H1 (cell line): ENCODE data around the gene RNF141. TPM values are rescaled to one million over a fixed set of nuclear protein-coding genes. Genes with fewer than 3 reads are reported as not detected.

Source experiments
- CTCF ChIA-PET: fragments of 300-600 bp; sonication (Branson Sonifier 250); formaldehyde crosslinking; loops from one replicate; lab custom pipeline; 2021; ENCODE audit not compliant: partially characterized antibody; lab: Charles Lee
- POLR2A ChIA-PET: fragments of 300-600 bp; sonication (Branson Sonifier 250); formaldehyde crosslinking; loops from one replicate; lab custom pipeline; 2021; ENCODE audit warnings: inconsistent platforms; ENCODE audit not compliant: partially characterized antibody; lab: Charles Lee
- DNase-seq, 2 experiments: peaks; one replicate each; pipeline versions ENCODE4 v3.0.0 to v3.0.0-alpha.2; 2010 to 2022; ENCODE audit warnings: low spot score in 2 of 2, low read depth in 1 of 2, mixed read lengths in 1 of 2
- FAIRE-seq: peaks from 2 replicates; lab custom pipeline; 2011; peaks lifted over from hg19 to GRCh38; lab: Jason Lieb, UNC
- H2AFZ ChIP-seq: 2 replicates; pipeline ENCODE4 v1.8.1; 2012; ENCODE audit warnings: low read length, inconsistent platforms
- H2AK5ac ChIP-seq: 2 replicates; pipeline ENCODE4 v1.6.1; 2013; ENCODE audit warnings: low read depth, low read length
- H2BK120ac ChIP-seq: replicated peaks from 2 replicates; pipeline ENCODE3; 2013; ENCODE audit warnings: low read depth, low read length, inconsistent platforms
- H2BK12ac ChIP-seq: 2 replicates; pipeline ENCODE4 v1.6.1; 2013; ENCODE audit warnings: low read depth, low read length
- H2BK15ac ChIP-seq: 2 replicates; pipeline ENCODE4 v1.6.1; 2013; ENCODE audit warnings: low read length
- H2BK20ac ChIP-seq: 2 replicates; pipeline ENCODE4 v1.6.1; 2013; ENCODE audit warnings: low read length
- H2BK5ac ChIP-seq: 2 replicates; pipeline ENCODE4 v1.6.1; 2013; ENCODE audit warnings: low read depth, low read length
- H3K14ac ChIP-seq: 2 replicates; pipeline ENCODE4 v1.6.1; 2013; ENCODE audit warnings: inconsistent platforms; ENCODE audit not compliant: insufficient read length
- H3K18ac ChIP-seq: 2 replicates; pipeline ENCODE4 v1.6.1; 2013; ENCODE audit warnings: low read length; ENCODE audit errors: extremely low read depth
- H3K23ac ChIP-seq: 2 replicates; pipeline ENCODE4 v1.6.1; 2013; ENCODE audit warnings: inconsistent platforms; ENCODE audit not compliant: insufficient read length
- H3K23me2 ChIP-seq: 2 replicates; pipeline ENCODE4 v1.6.1; 2013; ENCODE audit warnings: low read depth, low read length
- H3K27ac ChIP-seq: 2 replicates; pipeline ENCODE4 v1.6.1; 2011; ENCODE audit warnings: low read depth, low read length, inconsistent platforms
- H3K27me3 ChIP-seq, 4 experiments: replicated peaks in 1 of 4; 1 replicate in 1 of 4; 2 replicates in 3 of 4; pipeline versions ENCODE4 v1.6.1 to v1.8.1; 2011 to 2013; ENCODE audit warnings: low read length in 3 of 4, mild to moderate bottlenecking in 3 of 4, inconsistent platforms in 2 of 4, mixed read lengths in 2 of 4, moderate library complexity in 1 of 4; ENCODE audit not compliant: control insufficient read depth in 3 of 4, insufficient read depth in 3 of 4; ENCODE audit errors: extremely low read depth in 1 of 4
- H3K36me3 ChIP-seq, 4 experiments: 2 replicates each; pipeline versions ENCODE4 v1.6.1 to v1.8.1; 2011 to 2013; ENCODE audit warnings: mild to moderate bottlenecking in 4 of 4, low read length in 3 of 4, moderate library complexity in 2 of 4, control low read depth in 1 of 4, inconsistent platforms in 1 of 4; ENCODE audit not compliant: insufficient read depth in 4 of 4, control insufficient read depth in 2 of 4
- H3K4ac ChIP-seq: replicated peaks from 2 replicates; pipeline ENCODE3; 2013; ENCODE audit warnings: low read length, low read depth, mixed read lengths, inconsistent platforms; ENCODE audit not compliant: insufficient read length
- H3K4me1 ChIP-seq, 4 experiments: replicated peaks in 1 of 4; 1 replicate in 1 of 4; 2 replicates in 3 of 4; pipeline versions ENCODE4 v1.6.1 to v1.8.1; 2011 to 2013; ENCODE audit warnings: low read length in 3 of 4, inconsistent platforms in 2 of 4, mixed read lengths in 1 of 4; ENCODE audit not compliant: insufficient read depth in 4 of 4, control insufficient read depth in 3 of 4
- H3K4me2 ChIP-seq, 2 experiments: 2 replicates each; pipeline versions ENCODE4 v1.6.1 to v1.8.1; 2011 to 2013; ENCODE audit warnings: low read depth in 2 of 2, low read length in 2 of 2, control low read depth in 1 of 2, inconsistent platforms in 1 of 2, mild to moderate bottlenecking in 1 of 2; ENCODE audit not compliant: insufficient read depth in 1 of 2
- H3K4me3 ChIP-seq, 4 experiments: fragments of 200-600, 300-600 bp in 1 of 4; sonication (generic), shearing (Covaris generic), sonication (Bioruptor Twin) in 1 of 4; 2 replicates each; pipeline versions ENCODE4 v1.5.1 to v1.8.1; 2011 to 2016; ENCODE audit warnings: low read length in 4 of 4, low read depth in 3 of 4, control low read depth in 2 of 4, inconsistent platforms in 2 of 4, mild to moderate bottlenecking in 2 of 4, mixed read lengths in 1 of 4, moderate library complexity in 1 of 4; ENCODE audit not compliant: insufficient read depth in 2 of 4; ENCODE audit errors: extremely low read depth in 1 of 4
- H3K56ac ChIP-seq: replicated peaks from 2 replicates; pipeline ENCODE3; 2013; ENCODE audit warnings: low read depth, mild to moderate bottlenecking, mixed read lengths, low read length, inconsistent platforms; ENCODE audit not compliant: insufficient read length
- H3K79me1 ChIP-seq: 2 replicates; pipeline ENCODE4 v1.6.1; 2013; ENCODE audit warnings: low read depth, low read length, control low read depth
- H3K79me2 ChIP-seq, 2 experiments: 2 replicates each; pipeline versions ENCODE4 v1.6.1 to v1.8.1; 2012 to 2013; ENCODE audit warnings: low read length in 2 of 2, mild to moderate bottlenecking in 2 of 2, inconsistent platforms in 1 of 2; ENCODE audit not compliant: insufficient read depth in 2 of 2, control insufficient read depth in 1 of 2
- H3K9ac ChIP-seq, 4 experiments: replicated peaks in 1 of 4; 1 replicate in 1 of 4; 2 replicates in 3 of 4; pipeline versions ENCODE4 v1.6.1 to v1.8.1; 2011 to 2013; ENCODE audit warnings: low read depth in 3 of 4, low read length in 3 of 4, control low read depth in 2 of 4, mild to moderate bottlenecking in 2 of 4, moderate library complexity in 2 of 4, inconsistent platforms in 1 of 4; ENCODE audit errors: extremely low read depth in 1 of 4
- H3K9me3 ChIP-seq, 2 experiments: 2 replicates each; pipeline versions ENCODE4 v1.6.1 to v1.8.1; 2012 to 2013; ENCODE audit warnings: mild to moderate bottlenecking in 2 of 2, moderate library complexity in 2 of 2, control low read depth in 1 of 2, inconsistent platforms in 1 of 2, low read depth in 1 of 2, low read length in 1 of 2, mixed read lengths in 1 of 2; ENCODE audit not compliant: insufficient read depth in 2 of 2
- H4K20me1 ChIP-seq, 2 experiments: replicated peaks in 1 of 2; 2 replicates each; pipeline versions ENCODE3 to v1.8.1; 2011 to 2013; ENCODE audit warnings: inconsistent platforms in 2 of 2, low read length in 2 of 2, mild to moderate bottlenecking in 1 of 2; ENCODE audit not compliant: insufficient read depth in 2 of 2, control insufficient read depth in 1 of 2
- H4K5ac ChIP-seq: 2 replicates; pipeline ENCODE4 v1.6.1; 2013; ENCODE audit warnings: low read length, low read depth, mixed read lengths, inconsistent platforms; ENCODE audit not compliant: insufficient read length
- H4K8ac ChIP-seq: 2 replicates; pipeline ENCODE4 v1.8.0; 2013; ENCODE audit warnings: mild to moderate bottlenecking, moderate library complexity, low read length, inconsistent platforms; ENCODE audit not compliant: insufficient read depth; ENCODE audit errors: extremely low read depth
- H4K91ac ChIP-seq: replicated peaks from 2 replicates; pipeline ENCODE3; 2013; ENCODE audit warnings: low read length, mixed read lengths, inconsistent platforms; ENCODE audit not compliant: insufficient read length
- ATF2 ChIP-seq: IDR thresholded peaks from 2 replicates; pipeline ENCODE4 v1.6.1; 2012; ENCODE audit warnings: low read length, inconsistent platforms
- BACH1 ChIP-seq: IDR thresholded peaks from 2 replicates; pipeline ENCODE4 v1.6.1; 2012; ENCODE audit warnings: low read length, improper control_type of control experiment
- CREB1 ChIP-seq: IDR thresholded peaks from 2 replicates; pipeline ENCODE4 v1.6.1; 2012; ENCODE audit warnings: inconsistent platforms
- E2F6 ChIP-seq: IDR thresholded peaks from 2 replicates; pipeline ENCODE4 v1.6.1; 2012; ENCODE audit warnings: inconsistent platforms
- JUN ChIP-seq: IDR thresholded peaks from 2 replicates; pipeline ENCODE4 v1.6.1; 2011; ENCODE audit warnings: low read depth, mild to moderate bottlenecking, improper control_type of control experiment, low read length
- KDM5A ChIP-seq: fragments of 200-600 bp; IDR thresholded peaks from 2 replicates; pipeline ENCODE4 v1.7.1; 2012; ENCODE audit warnings: mild to moderate bottlenecking, low read length, inconsistent platforms, mixed read lengths
- POLR2AphosphoS5 ChIP-seq: IDR thresholded peaks from 2 replicates; pipeline ENCODE4 v1.6.1; 2011; ENCODE audit warnings: low read depth, low read length
- SIX5 ChIP-seq: IDR thresholded peaks from 2 replicates; pipeline ENCODE4 v1.6.1; 2011; ENCODE audit warnings: mild to moderate bottlenecking, low read depth, low read length
- SRF ChIP-seq: IDR thresholded peaks from 2 replicates; pipeline ENCODE4 v1.6.1; 2011; ENCODE audit warnings: mild to moderate bottlenecking, low read depth, low read length, moderate library complexity
- SUZ12 ChIP-seq: fragments of 200-600 bp; sonication (generic); IDR thresholded peaks from 2 replicates; pipeline ENCODE4 v1.6.1; 2012; ENCODE audit warnings: mild to moderate bottlenecking, inconsistent platforms, low read length, moderate library complexity, mixed read lengths
- TAF7 ChIP-seq: optimal IDR thresholded peaks from 2 replicates; pipeline ENCODE3; 2011; ENCODE audit warnings: low read depth, mild to moderate bottlenecking, inconsistent platforms, low read length, moderate library complexity, borderline replicate concordance
- YY1 ChIP-seq: IDR thresholded peaks from 2 replicates; pipeline ENCODE4 v1.6.1; 2011; ENCODE audit warnings: low read depth, mild to moderate bottlenecking, low read length
- WGBS, 2 experiments: shearing (Covaris generic) in 1 of 2; methylation state at CpG; one replicate each; pipeline versions ENCODE4 v1.1.6 to v1.1.7; 2013 to 2015; ENCODE audit warnings: low lambda C conversion rate in 2 of 2, mixed read lengths in 2 of 2, inconsistent platforms in 1 of 2, low coverage in 1 of 2, missing lambda C conversion rate in 1 of 2; ENCODE audit not compliant: insufficient replicate concordance in 2 of 2, insufficient coverage in 1 of 2, insufficient read length in 1 of 2; ENCODE audit errors: extremely low coverage in 1 of 2, missing lambda C conversion rate in 1 of 2; 5-methylcytosine and 5-hydroxymethylcytosine counted together
- polyA plus RNA-seq, 7 experiments: library from polyadenylated mRNA; depleted of rRNA in 3 of 7; stranded (reverse) in 5 of 7; unstranded in 2 of 7; fragments of >200 nt in 5 of 7; fragments of 200-250 nt in 2 of 7; gene quantifications; 1 replicate in 5 of 7; 2 replicates in 1 of 7; 4 replicates in 1 of 7; pipeline versions ENCODE4 v1.2.1 to v1.2.3, GENCODE V29; 2011 to 2013; ENCODE audit warnings: missing spikeins in 2 of 7, mixed read lengths in 2 of 7
- total RNA-seq: library from RNA; stranded (reverse); fragmentation: NEBNext Ultra II Directional; extraction: Animal tissue kit (Norgen Biotek cat#: 25700); gene quantifications from 2 replicates; pipeline ENCODE4 v1.2.1, GENCODE V29; 2021

Gene RNF141
- total and polyA plus RNA-seq, 2 of the 8 experiments (the other 6 are each of a cell fraction or from before 2014, with no cell fraction given): 8.5 to 22.8 TPM

GRCh38 chr11:10476342-10476741 is 64.6 kb downstream of the RNF141 start:
- H3K4me3 ChIP-seq: no peak overlapping the region
- H2BK12ac ChIP-seq: no peak overlapping the region
- FAIRE-seq: no peak
- H2BK120ac ChIP-seq: no peak overlapping the region
- H3K4me2 ChIP-seq: no peak overlapping the region
- H2AK5ac ChIP-seq: no peak overlapping the region
- no peaks in the 10 kb centered on the region for H3K79me2 ChIP-seq
- no peak for DNase-seq
- no peaks in the 10 kb centered on the region for H3K27me3 ChIP-seq
- POLR2A ChIA-PET: interaction anchor here (1.1 kb wide), 1 partner anchor 125 kb away, joined by 3 read pairs; no protein-coding TSS in a partner anchor
- 88% methylated on average over 1 of the region's 1 CpG; no CpG with 5 or more reads in 1 of the 2 experiments for WGBS, 2 experiments
- no peak overlapping the region for H2BK5ac ChIP-seq
- H4K91ac ChIP-seq: no peak overlapping the region
- no peak overlapping the region for H4K5ac ChIP-seq
- H3K14ac ChIP-seq: no peak overlapping the region
- no peak overlapping the region for H3K27ac ChIP-seq
- H3K18ac ChIP-seq: no peak overlapping the region
- CTCF ChIA-PET: interaction anchor here (0.9 to 2.3 kb wide), 5 partner anchors 13 to 49 kb away, joined by 3 to 7 read pairs (median 4); no protein-coding TSS in a partner anchor
- H3K9me3 ChIP-seq: no peaks in the 10 kb centered on the region
- H3K56ac ChIP-seq: no peak overlapping the region
- H2BK15ac ChIP-seq: no peak overlapping the region
- peaks cover 0 to 2% of the 10 kb centered on the region in 2 experiments for H4K20me1 ChIP-seq
- no peak overlapping the region for H2BK20ac ChIP-seq
- no peaks in the 10 kb centered on the region for H3K36me3 ChIP-seq
- H3K23ac ChIP-seq: no peak overlapping the region
- no peak overlapping the region for H3K9ac ChIP-seq
- H3K4me1 ChIP-seq: no peaks in the 10 kb centered on the region
- H3K4ac ChIP-seq: no peak overlapping the region
- H3K79me1 ChIP-seq: no peaks in the 10 kb centered on the region; the same call in 1 of the 2 replicates
- H3K23me2 ChIP-seq: no peaks in the 10 kb centered on the region
- TF ChIP-seq ATF2 (no peak), SRF (no peak), BACH1 (no peak), SIX5 (no peak), POLR2AphosphoS5 (no peak), E2F6 (no peak), TAF7 (no peak), YY1 (no peak), JUN (no peak), CREB1 (no peak), KDM5A (no peak), SUZ12 (no peak)
- no peak overlapping the region for H2AFZ ChIP-seq
- no peak overlapping the region for H4K8ac ChIP-seq
